PC-9 (cell line): ENCODE results near the gene ASMT.

Source experiments
- CTCF ChIP-seq: fragments of 200-600 bp; sonication (generic); conservative IDR thresholded peaks from 2 replicates; pipeline ENCODE4 v1.6.1; 2017; ENCODE audit warnings: mixed run types, antibody characterized with exemption, mild to moderate bottlenecking, moderate library complexity
- EZH2 ChIP-seq: fragments of 200-600 bp; sonication (generic); IDR thresholded peaks from 2 replicates; pipeline ENCODE4 v1.8.0; 2017; ENCODE audit warnings: antibody characterized with exemption, low read depth

GRCh38 chrX:1600406-1601050 lies 14.3 kb upstream of the ASMT start:
- no peak for TF ChIP-seq CTCF
- no peak for TF ChIP-seq EZH2
